SJCRH30 (cell line): ENCODE measurements around the gene ABCD2. TPM values are rescaled to one million over a fixed set of nuclear protein-coding genes. Genes with fewer than 3 reads are reported as not detected.
A peak's percentile ranks its signal among the peaks of the same experiment; 100 is the strongest.
"Not testable (repeated sequence)": the region's sequence is repeated elsewhere in the genome, so short reads cannot be mapped to it uniquely, and the experiment has no call there.

Experiments
- DNase-seq, 2 experiments: peaks; one replicate each; pipeline ENCODE4 v3.0.0-alpha.2; 2015 to 2020
- H3K27ac ChIP-seq: fragments of 250-450 bp; sonication (Bioruptor Pico); 2 replicates; pipeline ENCODE4 v1.5.1; 2020; ENCODE audit warnings: mild to moderate bottlenecking, moderate library complexity
- H3K27me3 ChIP-seq: fragments of 250-450 bp; sonication (Bioruptor Pico); 2 replicates; pipeline ENCODE4 v1.5.1; 2020; ENCODE audit warnings: mild to moderate bottlenecking, moderate library complexity
- H3K36me3 ChIP-seq: fragments of 250-450 bp; sonication (Bioruptor Pico); 2 replicates; pipeline ENCODE4 v1.5.1; 2020; ENCODE audit warnings: mild to moderate bottlenecking, moderate library complexity
- H3K4me1 ChIP-seq: fragments of 250-450 bp; sonication (Bioruptor Pico); 2 replicates; pipeline ENCODE4 v1.5.1; 2020; ENCODE audit warnings: mild to moderate bottlenecking, moderate library complexity
- H3K4me3 ChIP-seq: fragments of 250-450 bp; sonication (Bioruptor Pico); 2 replicates; pipeline ENCODE4 v1.5.1; 2020; ENCODE audit warnings: mild to moderate bottlenecking, moderate library complexity
- H3K9me3 ChIP-seq: fragments of 250-450 bp; sonication (Bioruptor Pico); replicated peaks from 2 replicates; pipeline ENCODE4 v1.5.1; 2020; ENCODE audit warnings: mild to moderate bottlenecking, moderate library complexity
- total RNA-seq: library from RNA; depleted of rRNA; stranded (reverse); fragments of >200 nt; shearing (Covaris generic); gene quantifications from 2 replicates; pipeline ENCODE4 v1.2.3, GENCODE V29; 2014; rRNA removed

The ABCD2 gene
- total RNA-seq: 0.03 and 0.04 TPM in 2 replicates

- H3K27me3 ChIP-seq: no peaks in the 10 kb centered on the region
- no peak within 1 kb of the TSS for H3K27ac ChIP-seq
- 0 out of 2 replicates have a peak, but pooled peaks cover 4% of the 10 kb centered on the region for H3K4me1 ChIP-seq
- peak; percentile 75 to 89 for DNase-seq
- H3K4me3 ChIP-seq: peak within 1 kb of the TSS; percentile 56
- H3K9me3 ChIP-seq: no peaks in the 10 kb centered on the region
- H3K36me3 ChIP-seq: no peaks in the 10 kb centered on the region
These were observed at the start of gene ABCD2 for GRCh38 chr12:39619660-39620433. ABCD2 (minus strand) TSS chr12:39619803; CDS start chr12:39619615, 188 bp downstream.

GRCh38 chr12:39660101-39660500 is 40.5 kb upstream of the ABCD2 start:
- Histone ChIP-seq H3K4me3 (no peak overlapping the region), H3K27me3 (no peaks in the 10 kb centered on the region), H3K27ac (no peak overlapping the region), H3K36me3 (no peaks in the 10 kb centered on the region), H3K4me1 (no peaks in the 10 kb centered on the region), H3K9me3 (0 out of 2 replicates have a peak, but pooled peaks cover 2% of the 10 kb centered on the region)
- no peak for DNase-seq

GRCh38 chr12:39647383-39647782 is 27.8 kb upstream of the ABCD2 start:
- Histone ChIP-seq H3K4me1 (no peaks in the 10 kb centered on the region), H3K27me3 (no peaks in the 10 kb centered on the region; the same call in 1 of the 2 replicates), H3K36me3 (no peaks in the 10 kb centered on the region), H3K27ac (no peak overlapping the region), H3K9me3 (no peaks in the 10 kb centered on the region), H3K4me3 (no peak overlapping the region)
- DNase-seq: no peak

GRCh38 chr12:39646963-39647362 is 27.4 kb upstream of the ABCD2 start:
- Histone ChIP-seq H3K27ac (no peak overlapping the region), H3K4me1 (no peaks in the 10 kb centered on the region), H3K27me3 (no peaks in the 10 kb centered on the region; the same call in 1 of the 2 replicates), H3K4me3 (no peak overlapping the region), H3K36me3 (no peaks in the 10 kb centered on the region), H3K9me3 (no peaks in the 10 kb centered on the region)
- DNase-seq: no peak

GRCh38 chr12:39643052-39643451 is 23.4 kb upstream of the ABCD2 start:
- H3K9me3 ChIP-seq: no peaks in the 10 kb centered on the region
- no peaks in the 10 kb centered on the region for H3K27me3 ChIP-seq

GRCh38 chr12:39638840-39639239 is 19.2 kb upstream of the ABCD2 start:
- Histone ChIP-seq H3K36me3 (no peaks in the 10 kb centered on the region), H3K4me1 (no peaks in the 10 kb centered on the region), H3K4me3 (no peak overlapping the region), H3K9me3 (no peaks in the 10 kb centered on the region), H3K27ac (no peak overlapping the region), H3K27me3 (no peaks in the 10 kb centered on the region; the same call in 1 of the 2 replicates)
- DNase-seq: no peak

More at GRCh38 chr12:39643052-39643451, 23.4 kb upstream of the ABCD2 start:
- DNase-seq: no peak
- no peak overlapping the region for H3K4me3 ChIP-seq
- no peaks in the 10 kb centered on the region for H3K4me1 ChIP-seq
- no peak overlapping the region for H3K27ac ChIP-seq
- no peaks in the 10 kb centered on the region for H3K36me3 ChIP-seq

GRCh38 chr12:39638178-39638577 is 18.6 kb upstream of the ABCD2 start:
- Histone ChIP-seq H3K27me3 (no peaks in the 10 kb centered on the region; the same call in 1 of the 2 replicates), H3K27ac (no peak overlapping the region), H3K4me3 (no peak overlapping the region), H3K4me1 (no peaks in the 10 kb centered on the region), H3K9me3 (no peaks in the 10 kb centered on the region), H3K36me3 (no peaks in the 10 kb centered on the region)
- no peak for DNase-seq

- H3K27ac ChIP-seq: no peak overlapping the region
- no peak for DNase-seq
- H3K36me3 ChIP-seq: no peaks in the 10 kb centered on the region
- H3K4me1 ChIP-seq: no peaks in the 10 kb centered on the region
- no peaks in the 10 kb centered on the region; the same call in 1 of the 2 replicates for H3K27me3 ChIP-seq
- H3K9me3 ChIP-seq: no peaks in the 10 kb centered on the region
- H3K4me3 ChIP-seq: no peak overlapping the region
These were observed 13.1 kb upstream of the ABCD2 start for GRCh38 chr12:39632670-39633069.

- no peaks in the 10 kb centered on the region for H3K4me1 ChIP-seq
- H3K9me3 ChIP-seq: no peaks in the 10 kb centered on the region
- H3K4me3 ChIP-seq: no peak overlapping the region
- H3K27ac ChIP-seq: no peak overlapping the region
- no peaks in the 10 kb centered on the region for H3K27me3 ChIP-seq
- no peaks in the 10 kb centered on the region for H3K36me3 ChIP-seq
- no peak for DNase-seq
These were observed 9.2 kb upstream of the ABCD2 start for GRCh38 chr12:39628836-39629235.

GRCh38 chr12:39627914-39628313 is 8.3 kb upstream of the ABCD2 start:
- Histone ChIP-seq H3K4me3 (no peak overlapping the region), H3K9me3 (no peaks in the 10 kb centered on the region), H3K4me1 (no peaks in the 10 kb centered on the region), H3K27ac (no peak overlapping the region), H3K27me3 (no peaks in the 10 kb centered on the region), H3K36me3 (no peaks in the 10 kb centered on the region)
- no peak for DNase-seq

GRCh38 chr12:39626033-39626814 is 6.6 kb upstream of the ABCD2 start:
- no peak for DNase-seq
- Histone ChIP-seq H3K9me3 (no peaks in the 10 kb centered on the region), H3K36me3 (no peaks in the 10 kb centered on the region), H3K4me3 (no peak overlapping the region), H3K27ac (no peak overlapping the region), H3K27me3 (no peaks in the 10 kb centered on the region), H3K4me1 (no peaks in the 10 kb centered on the region)

GRCh38 chr12:39623919-39624318 is 4.3 kb upstream of the ABCD2 start:
- H3K36me3 ChIP-seq: no peaks in the 10 kb centered on the region
- no peaks in the 10 kb centered on the region for H3K27me3 ChIP-seq
- no peaks in the 10 kb centered on the region for H3K9me3 ChIP-seq
- DNase-seq: no peak
- 0 out of 2 replicates have a peak, but pooled peaks cover 4% of the 10 kb centered on the region for H3K4me1 ChIP-seq
- H3K27ac ChIP-seq: no peak overlapping the region
- no peak overlapping the region for H3K4me3 ChIP-seq

GRCh38 chr12:39623160-39623559 is 3.6 kb upstream of the ABCD2 start:
- H3K4me3 ChIP-seq, H3K9me3 ChIP-seq, DNase-seq, H3K27me3 ChIP-seq, H3K27ac ChIP-seq, H3K4me1 ChIP-seq, H3K36me3 ChIP-seq: not testable (repeated sequence)

- no peaks in the 10 kb centered on the region for H3K9me3 ChIP-seq
- DNase-seq: no peak
- no peaks in the 10 kb centered on the region for H3K27me3 ChIP-seq
- H3K4me1 ChIP-seq: 0 out of 2 replicates have a peak, but pooled peaks cover 4% of the 10 kb centered on the region
- no peak overlapping the region for H3K27ac ChIP-seq
- no peak overlapping the region for H3K4me3 ChIP-seq
- H3K36me3 ChIP-seq: no peaks in the 10 kb centered on the region
These were observed 2.7 kb upstream of the ABCD2 start for GRCh38 chr12:39622306-39622705.

GRCh38 chr12:39621670-39622069 is 2.1 kb upstream of the ABCD2 start:
- DNase-seq: no peak
- Histone ChIP-seq H3K27ac (no peak overlapping the region), H3K4me1 (0 out of 2 replicates have a peak, but pooled peaks cover 4% of the 10 kb centered on the region), H3K27me3 (no peaks in the 10 kb centered on the region), H3K4me3 (no peak overlapping the region), H3K9me3 (no peaks in the 10 kb centered on the region), H3K36me3 (no peaks in the 10 kb centered on the region)
